ENCODE results near the gene MEN1.
A peak's percentile ranks its signal among the peaks of the same experiment; 100 is the strongest.

MEN1 gene

DNA sequence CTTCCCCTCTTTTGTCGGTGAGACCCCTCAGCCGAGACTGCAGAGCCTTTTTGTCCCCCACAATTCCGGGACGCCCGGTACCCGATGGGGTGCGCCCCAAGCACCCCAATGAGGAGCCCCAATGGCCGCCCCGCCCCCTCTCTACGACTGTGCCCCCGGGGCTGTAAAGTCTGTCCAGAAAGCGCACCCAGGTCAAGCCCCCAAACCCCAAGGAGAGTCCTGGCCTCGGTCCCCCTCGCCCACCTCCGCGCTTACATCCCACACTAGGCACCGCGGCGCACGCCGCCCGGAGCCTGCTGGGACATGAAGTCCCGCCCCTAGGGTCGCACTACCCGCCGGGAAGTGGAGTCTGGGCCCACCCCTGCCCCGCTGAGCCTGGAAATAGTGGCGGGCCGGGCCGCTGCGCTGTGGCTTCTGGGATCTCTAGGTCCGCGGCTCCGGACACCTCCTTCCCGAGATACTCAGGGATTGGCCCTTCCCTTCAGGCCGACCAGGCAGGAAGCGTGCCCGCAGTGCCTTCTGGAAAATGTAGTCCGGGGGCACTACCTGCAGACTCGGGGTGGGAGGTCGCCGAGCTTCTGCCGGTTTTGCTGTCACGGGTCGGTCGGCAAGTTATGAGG is at the start of gene MEN1:
TSS of gene MEN1 (minus strand) at position 281 of the 620 bp plus-strand sequence. CDS start 442 bp downstream, outside the sequence.
- DNase-seq (ENCODE audit: low read depth in 2 of 2): peak; percentile 83 to 84

DNA sequence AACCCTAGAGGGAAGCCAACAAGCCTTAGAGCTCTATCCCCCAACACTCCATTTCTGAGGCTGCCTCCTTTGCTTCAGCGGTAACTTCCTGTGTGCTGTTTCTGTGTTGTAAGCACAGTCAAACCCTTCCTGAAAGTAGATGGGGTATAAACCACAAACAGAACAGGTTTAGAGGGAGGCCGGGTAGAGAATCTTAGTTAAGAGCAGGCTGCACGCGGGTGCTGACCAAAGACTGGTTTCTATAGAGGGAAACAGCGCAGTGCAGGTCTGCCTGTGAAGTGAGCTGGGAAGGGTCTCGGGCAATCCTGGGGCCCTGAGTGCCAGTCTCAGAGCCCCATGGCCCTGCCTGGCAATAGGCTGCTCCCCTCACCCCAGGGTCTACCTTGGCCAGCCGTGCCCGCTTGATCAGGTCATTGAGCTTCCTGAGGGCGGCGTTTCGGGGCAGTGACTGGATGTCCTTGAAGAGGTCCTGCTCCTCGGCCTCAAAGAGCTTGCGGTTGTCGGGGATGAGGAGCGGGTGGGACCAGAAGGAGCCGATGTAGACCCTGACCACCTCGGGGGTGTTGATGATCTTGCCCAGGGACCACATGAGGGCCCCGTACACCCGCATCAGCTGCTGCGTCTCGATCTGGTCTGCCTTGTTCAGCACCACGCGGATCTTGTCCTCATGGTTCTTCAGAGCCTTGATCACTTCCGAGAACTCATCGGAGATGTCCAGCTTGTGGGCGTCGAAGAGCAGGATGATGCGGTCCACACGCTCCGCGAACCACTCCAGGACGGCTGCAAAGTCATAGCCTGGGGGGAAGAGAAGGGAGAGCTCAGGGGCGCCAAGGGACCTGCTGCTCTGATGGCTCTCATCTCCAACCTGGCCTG is 49.4 kb upstream of the MEN1 start:
- DNase-seq (ENCODE audit: low read depth in 2 of 2): no peak

DNA sequence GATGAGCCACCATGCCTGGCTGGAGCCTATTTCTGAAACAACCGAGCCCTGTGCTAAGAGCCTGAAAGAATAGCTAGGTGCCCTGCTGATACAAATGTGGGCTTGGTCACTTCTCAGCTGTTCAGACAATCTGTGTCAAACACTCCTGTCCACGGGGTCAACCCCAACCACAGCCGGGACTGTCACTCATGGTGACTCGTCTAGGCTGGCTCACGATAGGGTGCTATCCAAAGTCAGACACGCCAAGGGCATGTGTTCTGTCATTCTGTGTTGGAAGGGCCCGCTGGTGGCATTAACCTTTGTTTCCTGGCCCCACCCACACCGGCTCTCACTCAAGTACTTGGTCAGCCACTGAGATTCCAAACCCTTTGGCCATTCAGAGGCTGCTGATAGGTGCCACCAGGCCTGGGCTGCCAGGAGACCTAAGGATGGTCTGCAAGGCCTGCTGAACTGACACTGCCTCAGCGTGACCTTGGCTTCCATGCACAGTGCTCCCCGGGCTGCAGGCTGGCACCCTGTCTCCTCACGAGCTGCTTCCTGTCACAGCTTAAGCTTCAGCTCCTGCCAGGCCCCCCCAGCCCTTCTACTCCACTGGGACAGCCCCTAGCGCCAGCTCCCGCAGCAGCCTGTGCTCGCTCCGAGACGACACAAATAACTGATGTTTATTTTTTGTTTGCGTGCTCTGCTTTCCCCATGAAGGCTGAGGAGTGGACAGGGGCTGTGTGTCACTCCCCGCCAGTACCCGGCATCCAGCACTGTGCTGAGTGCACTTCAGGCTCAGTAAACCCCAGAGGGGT is 48.3 kb upstream of the MEN1 start:
- no peak for DNase-seq (ENCODE audit: low read depth in 2 of 2)

DNA sequence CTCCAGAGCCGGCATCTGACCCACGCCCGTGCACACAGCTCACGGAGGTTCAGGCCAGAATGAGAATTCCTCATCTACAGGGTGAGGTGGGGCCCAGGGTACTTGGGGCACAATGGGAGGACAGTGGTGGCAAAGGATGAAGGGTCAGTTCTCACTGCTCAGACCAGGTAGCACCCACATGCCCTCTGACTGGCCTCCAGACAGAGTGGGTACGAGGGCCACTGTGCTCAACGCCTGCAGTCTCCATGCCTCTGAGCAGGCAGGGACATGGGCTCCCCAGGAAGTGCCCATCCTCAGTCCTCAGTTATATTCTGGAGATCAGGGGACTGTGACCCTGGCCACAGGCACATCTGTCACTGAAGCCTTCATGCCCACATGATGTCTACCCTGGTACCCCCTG is 47.1 kb upstream of the MEN1 start:
- no peak for DNase-seq (ENCODE audit: low read depth in 2 of 2)

DNA sequence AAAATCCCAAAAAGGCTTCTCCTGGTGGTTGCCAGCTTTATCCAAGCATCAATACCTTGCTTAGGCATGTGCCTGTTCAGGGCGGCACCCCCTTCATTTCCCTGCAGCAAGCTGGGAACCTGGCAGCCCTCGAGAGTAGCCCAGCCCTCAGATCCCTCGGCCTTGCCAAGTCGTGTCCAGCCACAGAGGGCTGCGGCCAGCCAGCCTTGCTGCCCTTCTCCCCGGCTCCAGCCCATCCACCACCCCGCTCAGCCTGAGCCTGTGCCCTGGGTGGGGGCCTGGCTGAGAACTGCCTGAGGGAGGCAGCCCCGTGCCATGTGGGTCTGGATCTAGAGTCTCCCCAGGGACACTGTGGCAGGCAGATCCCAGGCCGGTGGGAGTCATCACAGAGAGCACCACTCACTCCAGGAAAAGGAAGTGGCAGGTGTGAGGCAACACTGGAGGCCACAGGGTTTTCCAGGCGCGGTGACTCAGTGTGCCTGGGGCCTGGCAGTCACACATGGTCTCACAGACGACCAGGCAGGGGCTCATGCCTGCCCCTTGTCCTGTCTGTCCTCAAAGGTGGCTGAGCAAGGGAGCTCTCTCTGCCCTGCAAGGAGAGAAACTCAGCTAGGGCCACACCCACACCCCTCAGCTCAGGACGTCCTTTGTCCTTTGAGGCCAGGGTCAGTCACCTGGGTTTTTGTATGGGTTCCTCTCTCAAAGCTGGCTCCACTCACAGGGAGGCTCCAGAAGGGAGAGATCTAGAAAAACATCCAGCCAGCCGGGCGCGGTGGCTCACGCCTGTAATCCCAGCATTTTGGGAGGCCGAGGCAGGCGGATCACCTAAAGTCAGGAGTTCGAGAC is 46.3 kb upstream of the MEN1 start:
- DNase-seq (ENCODE audit: low read depth in 2 of 2): no peak

DNA sequence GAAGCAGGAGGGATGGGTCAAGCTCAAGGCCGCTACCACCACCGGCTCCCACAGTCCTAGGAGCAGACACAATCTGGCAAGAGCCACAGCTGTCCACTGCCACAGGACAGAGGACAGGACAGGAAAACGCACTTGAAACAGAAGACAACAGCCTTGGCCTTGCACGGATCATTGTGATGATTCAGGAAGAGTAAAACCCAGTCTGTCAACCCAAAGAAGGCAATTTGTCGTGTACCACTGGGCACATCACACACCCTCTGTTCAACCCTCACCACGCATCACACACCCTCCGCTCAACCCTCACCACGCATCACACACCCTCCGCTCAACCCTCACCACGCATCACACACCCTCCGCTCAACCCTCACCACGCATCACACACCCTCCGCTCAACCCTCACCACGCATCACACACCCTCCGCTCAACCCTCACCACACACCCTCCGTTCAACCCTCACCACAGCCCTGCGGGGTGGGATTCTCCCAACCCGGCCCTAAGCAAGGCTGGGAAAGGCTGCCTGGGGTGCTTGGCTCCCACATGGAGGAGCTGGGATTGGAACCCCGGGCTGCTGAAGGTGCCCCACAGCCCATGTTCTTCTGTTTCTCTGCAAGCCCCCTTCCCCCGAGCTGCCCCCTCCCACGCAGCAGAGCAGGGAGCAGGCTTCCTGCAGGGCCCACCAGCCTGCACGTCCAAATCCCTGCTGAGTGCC is 45.4 kb upstream of the MEN1 start:
- DNase-seq (ENCODE audit: low read depth in 2 of 2): no peak

DNA sequence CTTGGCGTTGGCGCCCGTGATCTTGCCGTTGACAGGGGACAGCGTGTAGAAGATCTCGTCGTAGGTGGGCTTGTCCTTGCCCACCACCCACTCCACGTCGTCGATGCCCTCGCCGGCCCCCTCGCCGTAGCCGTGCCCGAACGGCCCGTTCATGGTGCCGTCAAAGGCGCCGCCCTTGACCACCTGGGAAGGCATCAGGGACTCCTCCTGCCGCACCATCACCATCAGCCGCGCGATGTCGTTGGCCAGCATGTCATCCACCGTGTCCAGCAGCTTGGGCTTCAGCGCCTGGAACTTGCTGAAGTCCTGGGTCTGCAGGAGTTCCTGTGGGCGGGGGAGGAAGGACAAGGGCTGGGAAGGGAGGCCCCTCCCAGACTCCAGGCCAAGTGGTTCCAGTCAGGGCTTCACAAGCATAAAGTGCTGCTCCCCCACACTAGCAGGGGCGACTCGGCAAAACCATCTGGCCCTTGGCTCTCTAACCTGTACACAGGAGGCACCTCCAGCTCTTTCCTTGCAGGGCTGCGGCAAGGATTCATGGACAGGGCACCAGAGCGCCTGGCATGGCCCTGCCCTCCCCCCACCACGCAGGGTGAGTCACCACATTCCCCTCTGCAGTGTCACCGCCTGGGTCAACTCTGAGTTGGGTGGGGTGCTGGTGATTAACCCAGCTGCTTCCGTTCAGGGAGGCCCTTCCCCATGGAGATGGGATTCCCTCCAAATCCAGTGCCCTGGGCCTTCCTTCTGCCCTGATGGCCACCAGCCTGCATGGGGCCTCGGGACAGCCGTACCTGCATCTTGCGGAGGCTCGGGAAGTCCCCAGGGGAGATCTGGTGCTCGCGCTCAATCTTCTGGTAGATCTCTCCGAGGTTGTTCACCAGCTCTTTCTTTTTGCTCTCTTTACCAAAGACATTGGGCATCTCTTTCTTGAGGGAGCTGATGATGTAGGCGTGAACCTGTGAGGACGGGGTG is 44.5 kb upstream of the MEN1 start:
- DNase-seq (ENCODE audit: low read depth in 2 of 2): peak; percentile 37 to 44

DNA sequence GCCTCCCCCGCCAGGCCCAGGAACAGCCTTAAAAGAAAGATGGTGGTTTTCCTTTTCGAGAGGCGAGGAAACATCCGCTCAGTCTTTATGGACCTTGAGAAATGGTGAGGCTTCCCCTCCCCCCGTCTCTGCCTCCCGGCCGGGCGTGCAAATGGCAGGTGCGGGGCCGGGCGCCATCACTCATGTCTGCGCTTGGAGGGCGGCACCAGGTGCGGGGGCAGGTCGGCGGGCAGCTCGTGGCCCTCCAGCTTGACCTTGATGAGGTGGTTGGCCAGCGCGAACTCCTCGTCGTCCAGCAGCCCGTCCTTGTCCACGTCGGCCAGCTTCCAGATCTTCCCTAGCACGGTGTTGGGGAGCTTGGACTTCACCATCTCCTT is 43.8 kb upstream of the MEN1 start:
- DNase-seq (ENCODE audit: low read depth in 2 of 2): no peak

DNA sequence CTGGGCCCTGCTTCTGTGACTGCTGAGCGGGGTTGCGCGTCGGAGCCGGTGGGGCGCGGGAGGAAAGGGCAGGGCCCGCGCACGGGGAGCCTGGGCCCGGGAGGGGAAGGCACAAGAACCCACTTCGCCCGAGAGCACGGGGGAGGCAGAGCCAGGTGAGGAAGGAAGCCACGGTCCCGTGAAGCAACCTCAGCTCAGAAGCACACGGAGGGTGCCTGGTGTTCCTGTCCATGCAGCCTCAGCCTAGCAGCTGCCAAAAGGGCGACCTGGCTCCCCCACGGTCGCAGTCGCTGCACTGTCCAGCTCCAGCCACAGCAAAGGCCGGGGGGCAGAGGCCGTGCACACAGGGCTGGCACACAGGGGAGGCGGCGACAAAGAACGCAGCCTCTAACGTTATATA is 43.4 kb upstream of the MEN1 start:
- DNase-seq (ENCODE audit: low read depth in 2 of 2): no peak

DNA sequence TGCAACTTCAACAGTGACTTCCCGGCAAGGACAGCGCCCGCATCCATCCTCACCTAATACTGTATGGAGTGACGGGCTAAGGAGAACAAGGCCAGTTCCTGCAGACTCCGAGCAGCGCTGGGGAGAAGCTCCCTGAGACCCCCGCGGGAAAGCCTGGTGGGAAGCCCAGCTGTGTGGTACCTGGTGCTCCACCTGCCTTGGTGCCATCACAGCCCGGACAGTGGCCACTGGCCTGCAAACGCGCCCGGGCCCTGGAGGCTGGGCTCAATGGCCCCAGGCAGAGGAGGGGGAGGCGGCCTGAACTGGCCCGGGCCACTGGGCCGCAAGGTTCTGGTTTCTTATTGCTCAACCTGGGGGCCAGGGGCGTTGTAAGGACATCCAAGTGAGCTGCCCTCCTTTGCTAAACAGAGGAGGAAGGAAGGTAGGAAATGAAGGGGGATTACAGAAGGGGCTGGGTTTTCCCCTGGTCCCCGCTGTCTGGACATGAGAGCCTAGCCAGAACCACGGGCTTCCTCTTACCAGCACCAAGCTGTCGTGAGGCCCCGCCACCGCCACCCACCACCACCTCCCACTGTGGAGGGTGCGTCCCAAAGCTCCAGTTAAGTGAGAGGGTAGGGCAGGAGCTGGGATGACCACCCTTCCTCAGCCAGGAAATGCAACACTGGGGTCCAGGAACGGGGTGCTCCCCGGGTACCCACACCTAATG is 42.6 kb upstream of the MEN1 start:
- no peak for DNase-seq (ENCODE audit: low read depth in 2 of 2)

DNA sequence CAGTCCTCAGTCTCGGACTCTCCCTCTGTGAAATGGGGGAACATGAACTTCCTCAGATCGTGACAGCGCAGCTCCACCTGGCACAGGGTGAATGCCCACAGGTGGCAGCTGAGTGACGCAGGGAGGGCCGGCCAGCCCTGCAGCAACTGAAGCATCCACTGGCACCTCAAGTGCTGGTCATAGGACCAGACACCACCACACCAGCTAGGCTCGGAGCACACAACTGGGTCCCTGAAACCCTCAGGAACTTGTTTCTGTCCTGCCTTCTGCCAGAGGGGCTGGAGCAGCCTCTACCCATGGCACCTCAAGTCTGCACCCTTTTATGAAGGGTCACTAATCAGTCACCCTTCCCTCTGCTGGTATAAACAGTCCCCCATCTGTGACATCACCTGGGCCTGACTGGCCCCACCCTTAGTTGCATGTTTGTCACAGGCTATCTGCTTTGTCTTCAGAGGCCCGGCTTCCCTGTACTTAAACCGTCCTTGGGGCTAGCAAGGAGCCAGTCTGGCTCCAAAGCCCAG is 41.5 kb upstream of the MEN1 start:
- no peak for DNase-seq (ENCODE audit: low read depth in 2 of 2)

DNA sequence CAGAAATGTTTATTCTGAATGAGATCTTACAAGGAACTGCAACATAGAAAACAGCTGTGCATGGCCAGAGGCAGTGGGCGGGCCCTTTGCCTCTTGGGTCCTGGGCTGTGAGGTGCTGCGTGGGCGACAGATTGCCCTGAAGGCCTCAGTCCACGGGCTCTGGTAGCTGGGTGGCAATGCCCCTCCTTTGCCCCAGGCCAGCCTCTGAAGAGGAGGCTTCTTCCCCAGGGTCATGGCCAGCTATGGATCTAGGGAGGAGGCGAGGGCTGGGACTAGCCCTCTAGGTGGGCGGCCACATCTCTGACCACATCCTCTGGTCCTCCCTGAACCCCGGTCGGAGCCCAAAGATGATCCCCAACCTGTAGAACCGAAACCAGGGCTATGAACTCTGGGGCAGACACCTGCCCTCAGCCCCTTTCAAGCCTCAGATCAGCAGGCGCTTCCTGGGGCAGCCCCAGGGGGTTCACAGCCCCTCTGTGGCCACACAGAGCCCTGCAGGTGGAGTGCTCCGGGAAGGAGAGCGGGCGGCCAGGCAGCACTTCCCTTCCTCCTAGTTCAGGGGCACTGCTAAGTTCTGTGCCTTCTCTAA is 40.7 kb upstream of the MEN1 start:
- DNase-seq (ENCODE audit: low read depth in 2 of 2): no peak

DNA sequence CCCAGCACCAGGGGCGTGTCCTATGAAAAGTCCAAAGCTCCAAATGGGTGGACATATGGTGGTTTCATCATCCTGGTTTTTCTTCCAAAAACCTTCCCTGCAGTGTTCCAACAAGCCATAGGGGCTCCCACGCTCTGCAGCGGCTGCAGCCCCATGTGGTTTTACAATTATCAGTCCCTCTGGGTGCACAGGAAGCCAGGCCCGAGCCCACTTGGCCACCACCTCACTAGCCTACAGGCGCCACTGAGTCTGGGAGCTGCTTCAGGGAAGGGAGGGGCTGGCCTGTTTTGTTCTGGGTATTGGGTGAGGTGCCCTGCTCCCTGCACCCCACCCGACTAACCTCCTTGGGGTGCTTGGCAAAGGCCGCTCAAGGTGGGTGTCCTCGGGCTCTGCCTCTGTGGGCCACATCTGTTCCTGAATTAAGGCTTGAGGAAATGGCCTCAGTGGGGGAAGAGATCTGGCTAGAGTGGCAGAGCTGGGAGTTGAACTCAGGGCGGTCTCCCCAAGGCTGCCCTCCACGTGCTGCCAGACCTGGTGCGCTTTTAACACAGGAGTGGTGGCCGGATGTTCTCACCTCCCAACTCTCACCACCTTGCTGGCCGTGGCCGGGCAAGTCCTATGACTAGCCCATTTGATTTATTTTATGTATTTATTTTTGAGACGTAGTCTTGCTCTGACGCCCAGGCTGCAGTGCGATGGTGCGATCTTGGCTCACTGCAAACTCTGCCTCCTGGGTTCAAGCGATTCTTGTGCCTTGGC is 39.4 kb upstream of the MEN1 start:
- DNase-seq (ENCODE audit: low read depth in 2 of 2): no peak

DNA sequence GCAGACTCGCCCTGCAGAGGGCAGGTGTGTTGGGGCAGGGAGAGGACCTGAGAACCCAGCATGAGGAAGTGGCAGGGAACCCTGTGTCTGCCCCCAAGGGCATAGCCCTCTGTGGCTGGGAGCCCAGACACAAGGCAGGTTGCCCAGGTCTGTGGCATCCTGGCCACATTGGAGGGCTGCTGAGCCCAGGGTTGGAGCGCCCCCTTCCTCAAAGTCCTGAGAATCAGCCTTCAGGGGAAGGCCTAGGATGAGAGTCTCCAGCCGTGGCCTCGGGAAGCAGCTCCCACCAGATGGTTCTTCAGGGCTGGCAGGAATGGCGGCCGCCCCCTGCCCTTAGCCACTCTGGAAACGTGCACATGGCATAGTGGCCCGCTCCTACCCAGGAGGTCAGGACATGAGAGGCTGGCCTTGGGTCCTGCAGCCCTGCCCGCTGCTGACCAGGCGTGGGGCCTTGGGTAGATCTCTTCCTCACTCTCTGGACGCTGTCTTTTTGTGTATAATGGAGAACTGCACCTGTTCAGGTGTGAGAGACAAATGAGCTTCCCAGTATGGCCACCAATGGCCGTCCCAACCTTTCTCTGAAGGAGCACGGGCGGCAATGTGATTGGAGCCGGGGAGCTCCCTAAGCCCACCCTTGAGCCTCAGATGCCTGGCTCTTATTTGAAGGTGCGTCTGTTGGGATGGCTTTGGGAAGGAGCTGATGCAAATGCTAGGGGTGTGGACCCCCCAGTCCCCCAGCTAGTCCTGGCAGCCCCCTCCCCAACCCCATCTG is 38.7 kb upstream of the MEN1 start:
- DNase-seq (ENCODE audit: low read depth in 2 of 2): no peak

DNA sequence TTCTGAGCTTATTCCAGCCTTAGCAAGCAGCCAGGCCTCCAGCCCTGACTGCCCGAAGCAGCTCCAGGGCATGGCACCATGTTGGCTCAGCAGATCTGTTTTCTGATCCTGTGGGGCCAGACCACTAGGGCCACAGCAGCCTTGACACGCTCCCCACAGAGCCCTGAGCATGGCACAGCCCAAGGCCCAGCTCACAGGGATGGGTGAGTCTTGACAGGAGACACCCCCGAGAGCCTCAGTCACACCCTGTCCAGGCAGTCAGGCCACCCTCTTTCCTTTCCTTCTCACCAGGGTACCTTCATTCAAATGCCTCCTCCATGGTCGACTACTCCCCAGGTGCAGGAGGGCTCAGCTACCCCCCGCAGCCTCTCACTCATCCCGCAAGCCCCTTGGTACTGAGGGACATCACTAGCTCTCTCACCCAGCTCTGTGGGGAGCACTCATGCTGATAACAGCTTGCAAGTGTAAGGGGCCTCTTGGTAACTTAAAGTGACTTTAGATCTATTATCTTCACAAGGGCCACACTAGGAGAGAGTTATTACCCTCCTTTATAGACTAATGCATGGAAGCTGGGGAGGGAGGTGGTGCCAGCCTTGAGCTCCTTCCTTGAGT is 38.0 kb upstream of the MEN1 start:
- no peak for DNase-seq (ENCODE audit: low read depth in 2 of 2)

DNA sequence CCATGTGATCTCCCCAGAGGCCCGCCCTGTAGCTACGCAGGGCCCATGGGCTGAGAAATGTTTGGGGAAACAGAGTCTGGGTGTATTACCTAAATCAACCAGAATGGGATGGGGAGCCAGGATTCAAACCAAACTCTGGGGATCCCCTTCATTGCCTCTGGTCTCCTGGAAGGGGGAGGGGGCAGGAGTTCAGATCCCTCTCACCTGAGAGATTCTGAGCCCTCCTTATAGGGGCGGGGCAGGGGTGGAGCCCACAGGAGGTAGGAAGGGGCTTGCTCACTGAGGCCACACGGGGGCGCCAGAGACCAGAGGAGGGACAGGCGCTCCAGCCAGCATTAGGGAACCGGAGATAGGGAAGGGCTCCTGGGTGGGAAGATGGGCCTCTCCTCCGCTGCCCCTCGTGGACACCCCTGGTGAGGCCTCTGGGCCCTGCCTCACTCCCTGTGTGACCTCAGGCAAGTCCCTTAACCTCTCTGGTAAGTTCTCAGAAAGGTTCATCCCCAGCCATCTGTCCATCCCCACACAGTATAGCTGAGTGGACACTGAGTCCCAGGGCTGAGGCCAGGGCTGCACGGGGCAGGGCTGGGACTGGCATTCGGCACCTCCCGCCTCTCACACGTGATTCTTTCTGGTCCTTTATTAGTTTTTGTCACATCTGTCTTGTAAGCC is 36.8 kb upstream of the MEN1 start:
- DNase-seq (ENCODE audit: low read depth in 2 of 2): peak; percentile 67 to 75

Data from fibroblast of skin of left biceps (primary cell).